GM18870 (cell line): Measurements from ENCODE around the gene ACP6.
A peak's percentile ranks its signal among the peaks of the same experiment; 100 is the strongest.

Source experiments
- ATAC-seq: cut with Tn5 transposase; IDR thresholded peaks from one replicate; pipeline ENCODE4 v1.9.1; 2021; ENCODE audit warnings: moderate library complexity; ENCODE audit not compliant: unreplicated experiment

Gene ACP6

GRCh38 chr1:147651466-147651865, 18.9 kb downstream of the ACP6 start:
- ATAC-seq: no peak

- ATAC-seq: no peak
These were observed 21.4 kb downstream of the ACP6 start for GRCh38 chr1:147648933-147649332.

- no peak for ATAC-seq
These were observed 22.3 kb downstream of the ACP6 start for GRCh38 chr1:147647796-147648633.

GRCh38 chr1:147643974-147644373, 26.4 kb downstream of the ACP6 start:
- ATAC-seq: no peak

GRCh38 chr1:147641695-147642592, 28.4 kb downstream of the ACP6 start:
- ATAC-seq: no peak

GRCh38 chr1:147641291-147641690, 29.0 kb downstream of the ACP6 start:
- ATAC-seq: no peak

DNA sequence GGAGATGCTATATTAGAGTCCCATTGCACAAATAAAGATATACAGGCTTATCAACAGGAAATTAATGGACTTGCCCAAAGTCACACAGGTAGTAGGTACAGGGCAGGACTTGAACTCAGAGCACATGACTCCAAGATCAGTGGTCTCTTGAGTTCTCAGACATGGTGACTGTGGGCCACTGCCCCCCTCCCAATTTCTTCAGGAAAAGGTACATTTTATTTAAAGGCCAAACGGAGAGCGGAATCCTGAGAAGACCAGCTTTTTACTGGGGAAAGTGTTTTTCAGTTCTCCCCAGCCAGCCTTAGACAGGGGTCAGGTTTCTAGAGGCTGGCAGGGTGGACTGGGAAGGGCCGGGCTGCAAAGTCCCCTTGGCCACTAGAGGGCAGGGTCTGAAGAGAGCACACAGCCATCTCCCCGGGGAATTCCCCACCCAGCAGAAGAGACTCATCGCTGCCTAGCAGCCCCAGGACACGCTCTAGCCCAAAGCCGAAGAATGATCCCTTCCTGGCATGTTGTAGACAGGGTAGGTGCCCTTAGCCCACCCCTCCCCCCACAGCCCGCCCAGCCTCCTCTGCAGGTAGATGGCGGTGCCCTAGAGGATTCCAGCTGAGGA, 29.7 kb downstream of the ACP6 start:
- peak; percentile 75 for ATAC-seq

DNA sequence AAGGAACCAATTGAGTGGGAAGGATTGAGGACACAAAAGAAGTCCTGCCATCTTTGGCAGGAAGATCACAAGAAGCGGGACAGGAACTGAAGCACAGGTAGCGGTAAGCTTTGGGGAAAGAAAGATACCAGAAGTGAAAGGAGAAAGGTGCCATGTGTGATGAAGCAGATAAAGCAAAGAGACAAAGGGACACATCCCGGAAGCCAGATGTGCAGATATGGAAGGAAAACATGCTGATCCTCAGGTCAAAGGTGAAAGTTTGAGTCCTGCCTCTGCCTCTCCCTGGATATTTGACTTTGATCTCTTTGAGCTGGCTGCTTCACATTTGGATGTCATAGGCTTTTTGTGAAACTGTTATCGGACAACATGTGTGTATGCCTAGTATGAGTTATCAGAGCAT, 34.0 kb downstream of the ACP6 start:
- no peak for ATAC-seq

GRCh38 chr1:147635342-147635741, 35.0 kb downstream of the ACP6 start:
- no peak for ATAC-seq

DNA sequence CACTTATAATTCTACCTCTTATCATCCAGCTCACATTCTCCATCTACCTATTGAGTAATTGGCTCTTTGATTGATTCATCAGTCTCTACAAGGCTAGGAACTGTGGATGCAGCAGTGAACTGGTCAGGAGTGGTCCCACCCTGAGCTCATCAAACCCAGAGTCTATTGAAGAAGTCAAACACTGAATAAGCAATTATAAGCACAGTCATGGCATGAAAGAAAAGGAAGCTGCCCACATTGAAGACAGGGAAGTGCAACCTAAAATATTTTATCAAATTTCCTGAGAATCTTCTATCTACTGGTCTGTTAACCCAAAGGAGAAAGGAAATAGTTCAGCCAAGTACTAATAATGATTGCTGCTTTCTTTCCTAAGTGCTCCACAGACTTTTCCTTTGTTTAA, 35.7 kb downstream of the ACP6 start:
- ATAC-seq: no peak

DNA sequence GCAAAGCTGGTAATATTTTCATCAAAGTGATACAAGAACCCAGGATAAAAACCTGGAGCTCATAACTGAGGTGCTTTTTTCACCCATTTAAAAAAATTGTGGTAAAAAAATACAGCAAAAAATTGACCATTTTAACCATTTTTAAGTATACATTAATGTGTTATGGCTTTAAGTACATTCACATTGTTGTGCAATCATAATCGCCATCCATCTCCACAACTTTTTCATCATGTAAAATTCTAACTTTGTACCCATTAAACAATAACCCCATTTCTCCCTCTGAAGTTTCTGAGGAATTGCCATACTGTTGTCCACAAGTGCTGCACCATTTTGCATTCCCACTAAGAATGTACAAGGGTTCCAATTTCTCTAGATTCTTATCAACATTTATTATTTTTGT, 36.6 kb downstream of the ACP6 start:
- no peak for ATAC-seq

DNA sequence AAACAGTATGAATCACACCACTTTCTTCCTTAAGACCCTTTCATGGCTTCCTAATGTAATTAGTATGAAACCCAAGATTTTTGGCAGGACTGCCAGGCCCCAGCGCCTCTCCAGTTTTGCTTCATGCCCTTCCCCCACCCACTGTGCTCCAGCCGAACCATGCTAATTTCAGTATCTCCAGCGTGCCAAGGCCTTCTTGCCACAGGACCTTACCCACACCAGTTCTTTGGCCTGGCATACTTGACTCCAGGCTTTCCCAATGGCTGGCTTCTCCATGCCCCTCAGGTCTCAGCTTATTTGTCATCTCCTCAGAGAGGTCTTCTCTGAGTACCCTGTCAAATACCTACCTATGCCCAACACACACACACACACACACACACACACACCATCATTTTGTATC, 38.5 kb downstream of the ACP6 start:
- no peak for ATAC-seq

DNA sequence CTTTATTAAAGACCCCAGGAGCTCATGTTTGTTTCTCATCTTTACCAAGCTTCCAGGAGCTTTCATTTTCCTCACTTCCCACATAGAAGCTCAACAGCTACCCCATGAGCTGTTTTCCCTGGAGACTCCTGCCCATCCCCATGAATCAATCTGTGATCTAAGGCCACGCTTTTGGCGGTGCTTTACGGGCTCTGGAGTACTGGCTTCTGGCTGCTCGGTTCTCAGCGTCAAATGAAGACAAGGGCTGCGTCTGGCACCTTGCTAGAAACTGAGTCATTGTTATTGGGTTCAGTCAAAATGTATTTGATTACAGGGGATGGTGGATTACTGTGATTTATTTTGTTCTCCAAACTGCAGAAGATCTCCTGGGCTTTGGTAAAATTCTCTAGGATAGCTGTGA, 39.9 kb downstream of the ACP6 start:
- no peak for ATAC-seq

DNA sequence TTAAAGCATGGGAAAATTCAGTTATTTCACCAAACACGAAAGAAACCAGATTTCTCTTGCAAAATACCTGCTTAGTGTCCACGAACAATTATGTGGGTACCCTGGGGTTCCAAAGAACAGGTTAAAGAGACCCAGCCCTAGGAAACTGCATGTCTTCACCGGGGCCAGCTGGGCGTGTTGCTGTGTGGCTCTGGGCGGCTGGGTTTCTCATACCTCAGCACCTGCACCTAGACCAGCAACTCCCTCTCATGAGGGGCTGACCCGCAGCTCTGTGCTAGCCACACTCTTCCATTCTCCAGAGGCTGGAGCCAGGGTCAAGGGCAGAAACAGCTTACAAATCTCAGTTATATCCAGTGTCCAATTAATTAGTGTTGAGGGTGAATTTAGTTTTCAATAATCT, 40.3 kb downstream of the ACP6 start:
- no peak for ATAC-seq

- no peak for ATAC-seq
These were observed 41.9 kb downstream of the ACP6 start for GRCh38 chr1:147628441-147628840.

GRCh38 chr1:147627435-147628110, 42.8 kb downstream of the ACP6 start:
- no peak for ATAC-seq

- ATAC-seq: no peak
These were observed 43.6 kb downstream of the ACP6 start for GRCh38 chr1:147626739-147627138.

- ATAC-seq: no peak
These were observed 44.0 kb downstream of the ACP6 start for GRCh38 chr1:147626291-147626690.

- ATAC-seq: no peak
These were observed 44.8 kb downstream of the ACP6 start for GRCh38 chr1:147625362-147625995.

DNA sequence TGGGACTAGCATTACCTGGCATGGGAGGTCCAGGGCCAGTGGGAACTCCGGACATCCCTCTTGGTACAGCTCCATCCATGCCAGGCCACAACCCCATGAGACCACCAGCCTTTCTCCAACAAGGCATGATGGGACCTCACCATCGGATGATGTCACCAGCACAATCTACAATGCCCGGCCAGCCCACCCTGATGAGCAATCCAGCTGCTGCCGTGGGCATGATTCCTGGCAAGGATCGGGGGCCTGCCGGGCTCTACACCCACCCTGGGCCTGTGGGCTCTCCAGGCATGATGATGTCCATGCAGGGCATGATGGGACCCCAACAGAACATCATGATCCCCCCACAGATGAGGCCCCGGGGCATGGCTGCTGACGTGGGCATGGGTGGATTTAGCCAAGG, 45.8 kb downstream of the ACP6 start:
- no peak for ATAC-seq

DNA sequence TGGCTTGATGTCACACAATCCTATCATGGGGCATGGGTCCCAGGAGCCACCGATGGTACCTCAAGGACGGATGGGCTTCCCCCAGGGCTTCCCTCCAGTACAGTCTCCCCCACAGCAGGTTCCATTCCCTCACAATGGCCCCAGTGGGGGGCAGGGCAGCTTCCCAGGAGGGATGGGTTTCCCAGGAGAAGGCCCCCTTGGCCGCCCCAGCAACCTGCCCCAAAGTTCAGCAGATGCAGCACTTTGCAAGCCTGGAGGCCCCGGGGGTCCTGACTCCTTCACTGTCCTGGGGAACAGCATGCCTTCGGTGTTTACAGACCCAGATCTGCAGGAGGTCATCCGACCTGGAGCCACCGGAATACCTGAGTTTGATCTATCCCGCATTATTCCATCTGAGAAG, 46.3 kb downstream of the ACP6 start:
- ATAC-seq: no peak
